ENCODE data around the gene MARCHF10.

DNA sequence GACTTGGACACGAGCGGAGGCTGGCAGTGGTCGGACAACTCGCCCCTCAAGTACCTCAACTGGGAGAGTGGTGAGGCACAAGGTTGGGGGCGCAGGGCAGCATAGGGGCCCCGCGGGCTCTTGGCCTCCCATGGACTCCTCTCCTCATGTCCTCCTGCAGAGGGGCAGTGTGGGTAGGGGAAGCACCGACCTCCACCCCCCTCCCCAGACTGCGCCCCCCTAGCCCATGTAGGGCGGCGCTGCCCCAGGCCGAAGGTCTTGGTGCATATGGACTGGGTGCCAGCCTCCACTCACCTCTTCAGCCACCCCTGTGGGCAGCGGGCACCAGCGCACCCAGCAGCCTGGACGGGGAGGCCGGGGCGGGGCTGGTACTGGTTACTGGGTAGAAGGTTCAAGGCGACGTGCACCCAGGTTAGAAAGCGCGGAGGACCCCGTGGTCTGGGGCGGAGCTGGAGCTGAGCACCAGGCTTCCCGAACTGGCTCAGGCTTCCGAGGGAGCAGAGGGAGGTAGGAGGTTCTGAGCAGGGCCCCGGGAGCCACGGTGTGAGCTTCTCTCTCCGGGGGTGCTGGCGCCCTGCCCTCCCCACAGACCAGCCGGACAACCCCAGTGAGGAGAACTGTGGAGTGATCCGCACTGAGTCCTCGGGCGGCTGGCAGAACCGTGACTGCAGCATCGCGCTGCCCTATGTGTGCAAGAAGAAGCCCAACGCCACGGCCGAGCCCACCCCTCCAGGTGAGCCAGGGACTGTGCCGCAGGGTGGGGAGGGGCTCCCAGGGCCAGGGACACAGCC lies 141.1 kb downstream of the MARCHF10 start:
- TF ChIP-seq, protein P1, sequence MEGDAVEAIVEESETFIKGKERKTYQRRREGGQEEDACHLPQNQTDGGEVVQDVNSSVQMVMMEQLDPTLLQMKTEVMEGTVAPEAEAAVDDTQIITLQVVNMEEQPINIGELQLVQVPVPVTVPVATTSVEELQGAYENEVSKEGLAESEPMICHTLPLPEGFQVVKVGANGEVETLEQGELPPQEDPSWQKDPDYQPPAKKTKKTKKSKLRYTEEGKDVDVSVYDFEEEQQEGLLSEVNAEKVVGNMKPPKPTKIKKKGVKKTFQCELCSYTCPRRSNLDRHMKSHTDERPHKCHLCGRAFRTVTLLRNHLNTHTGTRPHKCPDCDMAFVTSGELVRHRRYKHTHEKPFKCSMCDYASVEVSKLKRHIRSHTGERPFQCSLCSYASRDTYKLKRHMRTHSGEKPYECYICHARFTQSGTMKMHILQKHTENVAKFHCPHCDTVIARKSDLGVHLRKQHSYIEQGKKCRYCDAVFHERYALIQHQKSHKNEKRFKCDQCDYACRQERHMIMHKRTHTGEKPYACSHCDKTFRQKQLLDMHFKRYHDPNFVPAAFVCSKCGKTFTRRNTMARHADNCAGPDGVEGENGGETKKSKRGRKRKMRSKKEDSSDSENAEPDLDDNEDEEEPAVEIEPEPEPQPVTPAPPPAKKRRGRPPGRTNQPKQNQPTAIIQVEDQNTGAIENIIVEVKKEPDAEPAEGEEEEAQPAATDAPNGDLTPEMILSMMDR (IDR thresholded peaks at IDR 0.05): no peak
- TF ChIP-seq POLR2A (IDR thresholded peaks at IDR 0.05): no peak
